OCI-LY1 (cell line): ENCODE measurements around the gene CBLN1.

Experiments
- EZH2 ChIP-seq: fragments of 200-600 bp; sonication (generic), shearing (Covaris generic); IDR thresholded peaks from 2 replicates; pipeline ENCODE4 v1.8.0; 2017; ENCODE audit warnings: borderline replicate concordance, mixed run types, mild to moderate bottlenecking, antibody characterized with exemption, low read length, moderate library complexity, mixed read lengths
- TF ChIP-seq, protein P1 (sequence below): fragments of 200-600 bp; sonication (generic), shearing (Covaris generic); IDR thresholded peaks from 2 replicates; pipeline ENCODE4 v1.5.1; 2017; ENCODE audit warnings: mild to moderate bottlenecking, antibody characterized with exemption, low read length, moderate library complexity, mixed read lengths

- TF ChIP-seq, protein P1, sequence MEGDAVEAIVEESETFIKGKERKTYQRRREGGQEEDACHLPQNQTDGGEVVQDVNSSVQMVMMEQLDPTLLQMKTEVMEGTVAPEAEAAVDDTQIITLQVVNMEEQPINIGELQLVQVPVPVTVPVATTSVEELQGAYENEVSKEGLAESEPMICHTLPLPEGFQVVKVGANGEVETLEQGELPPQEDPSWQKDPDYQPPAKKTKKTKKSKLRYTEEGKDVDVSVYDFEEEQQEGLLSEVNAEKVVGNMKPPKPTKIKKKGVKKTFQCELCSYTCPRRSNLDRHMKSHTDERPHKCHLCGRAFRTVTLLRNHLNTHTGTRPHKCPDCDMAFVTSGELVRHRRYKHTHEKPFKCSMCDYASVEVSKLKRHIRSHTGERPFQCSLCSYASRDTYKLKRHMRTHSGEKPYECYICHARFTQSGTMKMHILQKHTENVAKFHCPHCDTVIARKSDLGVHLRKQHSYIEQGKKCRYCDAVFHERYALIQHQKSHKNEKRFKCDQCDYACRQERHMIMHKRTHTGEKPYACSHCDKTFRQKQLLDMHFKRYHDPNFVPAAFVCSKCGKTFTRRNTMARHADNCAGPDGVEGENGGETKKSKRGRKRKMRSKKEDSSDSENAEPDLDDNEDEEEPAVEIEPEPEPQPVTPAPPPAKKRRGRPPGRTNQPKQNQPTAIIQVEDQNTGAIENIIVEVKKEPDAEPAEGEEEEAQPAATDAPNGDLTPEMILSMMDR: no peak
- TF ChIP-seq EZH2: no peak
These were observed 25.5 kb upstream of the CBLN1 start for GRCh38 chr16:49307176-49307575.
